ENCODE measurements around the gene FBLN5. TPM values are rescaled to one million over a fixed set of nuclear protein-coding genes. Genes with fewer than 3 reads are reported as not detected.

Gene FBLN5
- total RNA-seq, 6 experiments from 2014 or later = 6.7 to 36.3 (median 17.8) TPM

DNA sequence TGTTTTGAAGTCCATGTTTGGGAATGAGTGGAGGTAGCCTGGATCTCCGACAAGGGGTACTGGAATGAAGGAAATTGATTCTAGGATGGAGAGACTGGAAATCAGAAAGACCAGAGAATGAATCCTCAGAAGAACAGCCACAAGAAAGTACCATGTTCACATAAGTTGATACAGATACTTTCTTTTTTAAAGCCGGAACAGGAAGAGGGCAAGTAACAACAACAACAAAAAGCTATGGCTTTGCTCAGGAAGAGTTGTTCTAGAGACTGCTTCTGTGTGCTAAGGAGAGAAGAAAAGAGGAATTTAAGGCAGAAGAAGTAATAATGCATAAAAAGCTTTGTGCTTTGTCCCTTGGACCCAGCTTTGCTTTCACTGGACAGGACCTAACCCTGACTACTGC, 86.4 kb downstream of the FBLN5 start:
- no peak overlapping the region for H3K27ac ChIP-seq
- no peaks in the 10 kb centered on the region for H3K9me3 ChIP-seq
- TF ChIP-seq, protein P1, sequence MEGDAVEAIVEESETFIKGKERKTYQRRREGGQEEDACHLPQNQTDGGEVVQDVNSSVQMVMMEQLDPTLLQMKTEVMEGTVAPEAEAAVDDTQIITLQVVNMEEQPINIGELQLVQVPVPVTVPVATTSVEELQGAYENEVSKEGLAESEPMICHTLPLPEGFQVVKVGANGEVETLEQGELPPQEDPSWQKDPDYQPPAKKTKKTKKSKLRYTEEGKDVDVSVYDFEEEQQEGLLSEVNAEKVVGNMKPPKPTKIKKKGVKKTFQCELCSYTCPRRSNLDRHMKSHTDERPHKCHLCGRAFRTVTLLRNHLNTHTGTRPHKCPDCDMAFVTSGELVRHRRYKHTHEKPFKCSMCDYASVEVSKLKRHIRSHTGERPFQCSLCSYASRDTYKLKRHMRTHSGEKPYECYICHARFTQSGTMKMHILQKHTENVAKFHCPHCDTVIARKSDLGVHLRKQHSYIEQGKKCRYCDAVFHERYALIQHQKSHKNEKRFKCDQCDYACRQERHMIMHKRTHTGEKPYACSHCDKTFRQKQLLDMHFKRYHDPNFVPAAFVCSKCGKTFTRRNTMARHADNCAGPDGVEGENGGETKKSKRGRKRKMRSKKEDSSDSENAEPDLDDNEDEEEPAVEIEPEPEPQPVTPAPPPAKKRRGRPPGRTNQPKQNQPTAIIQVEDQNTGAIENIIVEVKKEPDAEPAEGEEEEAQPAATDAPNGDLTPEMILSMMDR (IDR thresholded peaks at IDR 0.05) = no peak
- no peak for TF ChIP-seq POLR2A (IDR thresholded peaks at IDR 0.05)
- no peaks in the 10 kb centered on the region for H3K36me3 ChIP-seq
- intact Hi-C loops (cut with DNase I) = no loop called here
- H3K4me1 ChIP-seq = no peaks in the 10 kb centered on the region
- no peak overlapping the region for H3K4me3 ChIP-seq
- ATAC-seq (no peak), DNase-seq (no peak)
- 68% methylated on average over 2 of the region's 2 CpGs for WGBS (ENCODE audit: insufficient coverage, low coverage, low lambda C conversion rate, missing lambda C conversion rate)
- no peaks in the 10 kb centered on the region for H3K27me3 ChIP-seq

DNA sequence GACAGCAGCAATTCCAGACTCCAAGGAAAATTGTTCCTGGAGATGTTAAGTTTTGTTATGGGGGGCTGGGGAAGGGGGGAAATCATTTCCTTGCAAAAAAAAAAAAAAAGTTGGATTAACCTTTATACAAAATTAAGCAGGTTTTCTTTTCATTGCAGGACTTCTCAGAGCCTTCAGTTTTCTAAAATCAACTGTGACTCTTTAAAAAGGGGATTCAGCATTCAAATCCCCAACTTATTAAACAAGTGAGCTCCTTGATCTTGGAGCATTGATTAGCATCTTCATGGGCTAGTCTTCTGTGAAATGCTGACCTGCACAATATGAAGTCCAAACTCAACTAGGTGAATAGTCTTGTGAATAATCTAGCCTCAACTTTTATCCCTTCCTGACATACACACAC, 87.3 kb downstream of the FBLN5 start:
- no peaks in the 10 kb centered on the region for H3K27me3 ChIP-seq
- no peak overlapping the region for H3K4me3 ChIP-seq
- H3K27ac ChIP-seq = no peak overlapping the region
- H3K36me3 ChIP-seq = no peaks in the 10 kb centered on the region
- H3K9me3 ChIP-seq = no peaks in the 10 kb centered on the region
- H3K4me1 ChIP-seq = no peaks in the 10 kb centered on the region
- TF ChIP-seq, protein P1 (IDR thresholded peaks at IDR 0.05) = no peak
- TF ChIP-seq POLR2A (IDR thresholded peaks at IDR 0.05) = no peak
- DNase-seq (no peak), ATAC-seq (no peak)
- intact Hi-C loops (cut with DNase I) = no loop called here

DNA sequence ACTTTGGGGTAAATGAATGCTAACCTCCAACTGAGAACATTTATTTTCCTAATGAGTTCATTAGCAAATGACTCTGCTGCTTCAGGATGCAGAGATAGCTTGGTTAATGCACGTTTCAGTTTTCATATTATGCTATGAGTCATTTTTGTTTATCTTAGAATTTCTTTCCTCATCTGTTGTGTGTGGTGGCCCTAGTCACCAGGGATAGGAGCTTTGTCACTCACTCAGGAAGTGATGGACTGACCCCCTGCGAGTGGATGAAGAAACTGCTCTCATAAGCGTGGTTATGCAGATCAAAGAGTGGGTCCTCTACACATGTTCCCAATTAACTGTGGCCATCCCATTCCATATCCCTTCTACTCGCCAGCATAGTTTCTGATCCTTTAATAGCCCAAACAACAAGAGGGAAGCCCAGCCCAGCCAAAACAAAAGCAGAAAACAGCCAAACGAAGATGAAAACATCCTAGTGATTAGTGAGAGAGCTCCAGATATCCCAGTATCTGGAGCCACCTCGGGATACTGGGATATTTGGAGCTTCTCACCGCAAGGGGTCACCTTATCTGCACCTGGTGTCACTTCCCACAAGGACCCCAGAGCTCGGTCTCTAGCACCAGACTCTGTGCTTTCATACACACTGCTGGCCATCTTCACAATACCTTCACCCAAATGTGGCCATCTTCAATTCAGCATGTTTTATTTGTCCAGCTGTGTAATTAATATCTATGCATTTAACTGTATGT, 88.8 kb downstream of the FBLN5 start:
- DNase-seq (no peak), ATAC-seq (peak; percentile 57 to 97 (median 82))
- H3K4me3 ChIP-seq = no peak overlapping the region
- TF ChIP-seq, protein P1 (IDR thresholded peaks at IDR 0.05) = peak in 2 of 4 donors; percentile 37 to 45
- TF ChIP-seq POLR2A (IDR thresholded peaks at IDR 0.05) = no peak
- WGBS (ENCODE audit: insufficient coverage, low coverage, low lambda C conversion rate, missing lambda C conversion rate) = 5% methylated on average over 7 of the region's 8 CpGs
- H3K4me1 ChIP-seq = no peaks in the 10 kb centered on the region
- intact Hi-C loops (cut with DNase I) = no loop called here
- no peak overlapping the region for H3K27ac ChIP-seq
- no peaks in the 10 kb centered on the region for H3K9me3 ChIP-seq
- H3K27me3 ChIP-seq = no peaks in the 10 kb centered on the region
- H3K36me3 ChIP-seq = no peaks in the 10 kb centered on the region

DNA sequence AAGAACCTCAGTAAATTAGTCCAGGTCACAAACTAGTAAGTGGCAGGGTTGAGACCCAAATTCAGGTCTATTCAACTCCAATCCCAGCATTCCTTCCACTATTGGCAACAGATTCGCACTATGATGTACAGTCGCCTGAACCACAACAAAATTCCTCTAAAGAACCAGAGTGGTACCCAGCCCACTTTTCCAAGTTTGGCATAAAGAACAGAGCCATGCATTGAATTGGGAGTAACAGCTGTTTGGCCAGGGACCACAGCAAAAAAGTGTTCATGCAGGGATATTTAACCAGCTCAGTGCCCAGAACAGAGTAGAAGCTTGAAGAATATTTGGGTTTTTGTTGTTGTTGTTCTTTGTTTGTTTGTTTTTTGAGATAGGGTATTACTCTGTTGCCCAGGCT, 89.9 kb downstream of the FBLN5 start:
- no peaks in the 10 kb centered on the region for H3K36me3 ChIP-seq
- H3K9me3 ChIP-seq = no peaks in the 10 kb centered on the region
- ATAC-seq (no peak), DNase-seq (no peak)
- 100% methylated on average over 2 of the region's 2 CpGs for WGBS (ENCODE audit: insufficient coverage, low coverage, low lambda C conversion rate, missing lambda C conversion rate)
- no peak for TF ChIP-seq POLR2A (IDR thresholded peaks at IDR 0.05)
- TF ChIP-seq, protein P1 (IDR thresholded peaks at IDR 0.05) = no peak
- H3K4me3 ChIP-seq = no peak overlapping the region
- H3K27me3 ChIP-seq = no peaks in the 10 kb centered on the region
- no peak overlapping the region for H3K27ac ChIP-seq
- no peaks in the 10 kb centered on the region for H3K4me1 ChIP-seq
- intact Hi-C loops (cut with DNase I) = no loop called here

Measured in right lobe of liver (tissue), 6 donors.